Left forelimb (tissue), 1 donor: Measurements from ENCODE around the gene FRMD8.
A peak's percentile ranks its signal among the peaks of the same experiment; 100 is the strongest.
"Not testable (repeated sequence)": the region's sequence is repeated elsewhere in the genome, so short reads cannot be mapped to it uniquely, and the experiment has no call there.

Experiments used
- DNase-seq: peaks from one replicate; pipeline ENCODE4 v3.0.0-alpha.2; 2018; ENCODE audit warnings: low spot score

Gene FRMD8

DNA sequence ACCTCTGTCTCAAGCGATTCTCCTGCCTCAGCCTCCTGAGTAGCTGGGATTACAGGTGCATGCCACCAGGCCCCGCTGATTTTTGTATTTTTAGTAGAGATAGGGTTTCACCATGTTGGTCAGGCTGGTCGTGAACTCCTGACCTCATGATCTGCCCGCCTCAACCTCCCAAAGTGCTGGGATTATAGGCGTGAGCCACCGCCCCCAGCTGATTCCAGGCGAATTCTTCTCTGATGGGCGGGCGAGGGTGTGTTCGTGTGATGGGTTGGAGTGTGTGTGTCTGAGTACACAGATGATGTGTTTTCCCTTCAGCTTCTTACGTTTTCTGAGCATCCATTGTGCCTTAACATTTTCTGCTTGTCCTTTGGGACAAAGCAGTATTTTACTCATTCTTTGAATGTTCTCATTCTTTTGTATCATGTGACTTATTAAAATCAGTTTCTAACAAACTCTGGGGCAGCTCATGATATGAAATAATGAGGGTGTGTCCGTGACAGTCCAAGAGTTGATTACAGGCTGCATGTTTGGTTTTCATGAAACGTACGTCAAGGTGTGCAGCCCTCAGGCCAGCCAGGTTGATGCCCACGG is 26.7 kb downstream of the FRMD8 start:
- not testable (repeated sequence) for DNase-seq

- DNase-seq, result no peak
These were observed 28.5 kb downstream of the FRMD8 start for GRCh38 chr11:65414776-65415498.

GRCh38 chr11:65415499-65416340 is 29.3 kb downstream of the FRMD8 start:
- DNase-seq, result no peak

DNA sequence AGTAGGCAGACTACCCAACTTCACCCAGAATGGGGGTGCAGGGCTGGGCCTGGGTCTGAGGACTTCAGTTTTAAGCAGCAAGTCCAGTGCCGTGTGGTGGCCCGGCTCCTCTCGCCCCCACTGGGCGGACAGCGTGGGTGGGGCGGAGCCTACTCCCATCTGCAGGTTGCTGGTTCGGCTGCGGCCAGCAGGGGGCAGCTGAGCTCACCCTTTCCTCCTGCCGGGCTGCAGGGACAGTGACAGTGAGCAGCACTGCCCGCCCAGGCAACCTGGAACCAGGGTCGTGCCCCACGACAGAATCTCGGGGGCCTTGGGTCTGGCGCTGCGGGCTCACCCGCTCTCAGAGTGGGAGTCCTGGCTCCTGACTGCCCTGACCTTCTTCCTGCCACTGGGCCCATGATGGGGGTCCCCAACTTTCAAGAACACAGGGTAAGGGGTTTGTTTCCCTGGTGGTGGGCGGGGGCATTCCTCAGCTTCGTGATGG is 29.9 kb downstream of the FRMD8 start:
- DNase-seq, result peak; percentile 96

GRCh38 chr11:65416841-65417701 is 30.6 kb downstream of the FRMD8 start:
- DNase-seq, result no peak

GRCh38 chr11:65417702-65418430 is 31.4 kb downstream of the FRMD8 start:
- no peak for DNase-seq

DNA sequence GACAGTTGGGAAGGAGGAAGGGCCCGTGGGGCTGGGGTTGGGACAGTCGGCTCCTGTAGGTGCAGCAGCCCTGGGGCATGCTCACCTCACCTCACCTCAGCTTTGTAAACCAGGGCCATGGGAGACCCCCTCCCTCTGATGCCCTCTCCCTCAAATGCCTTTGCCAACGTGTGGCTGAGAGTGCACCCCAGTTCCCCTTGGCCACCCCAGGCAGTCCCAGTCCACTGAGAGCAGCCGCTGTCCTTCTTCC is 31.9 kb downstream of the FRMD8 start:
- no peak for DNase-seq

- DNase-seq, result peak; percentile 94
These were observed 32.4 kb downstream of the FRMD8 start for GRCh38 chr11:65418681-65419459.

GRCh38 chr11:65419460-65419771 is 33.0 kb downstream of the FRMD8 start:
- DNase-seq, result no peak

DNA sequence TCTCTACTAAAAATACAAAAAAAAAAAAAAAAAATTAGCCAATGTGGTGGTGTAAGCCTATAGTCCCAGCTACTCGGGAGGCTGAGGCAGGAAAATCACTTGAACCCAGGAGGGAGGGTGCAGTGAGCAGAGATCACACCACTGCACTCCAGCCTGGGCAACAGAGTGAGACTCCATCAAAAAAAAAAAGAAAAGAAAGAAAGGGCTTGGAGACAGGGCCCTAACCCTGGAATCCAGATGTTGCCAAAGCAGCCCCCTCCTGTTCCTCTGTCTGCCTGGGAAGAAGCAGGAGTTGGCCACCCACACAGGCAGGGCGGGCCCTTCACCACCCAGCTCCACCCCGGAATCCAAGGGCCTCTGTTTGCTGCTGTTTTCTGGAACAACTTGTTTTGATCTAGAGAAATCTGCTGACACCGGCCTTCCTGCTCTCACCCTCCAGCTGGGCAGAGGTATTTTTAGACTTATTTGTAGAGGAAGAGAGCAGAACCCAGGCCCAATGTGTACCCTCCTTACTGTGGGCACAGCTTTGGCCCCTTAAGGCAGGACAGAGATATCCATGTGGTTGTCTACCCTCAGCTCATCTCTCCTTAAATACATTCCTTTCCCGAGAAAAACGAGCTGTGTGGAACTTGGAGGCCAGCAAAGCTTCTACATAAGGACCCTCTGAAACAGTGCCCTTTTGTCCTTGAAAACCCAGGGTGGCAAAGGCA is 33.5 kb downstream of the FRMD8 start:
- peak; percentile 87 for DNase-seq

DNA sequence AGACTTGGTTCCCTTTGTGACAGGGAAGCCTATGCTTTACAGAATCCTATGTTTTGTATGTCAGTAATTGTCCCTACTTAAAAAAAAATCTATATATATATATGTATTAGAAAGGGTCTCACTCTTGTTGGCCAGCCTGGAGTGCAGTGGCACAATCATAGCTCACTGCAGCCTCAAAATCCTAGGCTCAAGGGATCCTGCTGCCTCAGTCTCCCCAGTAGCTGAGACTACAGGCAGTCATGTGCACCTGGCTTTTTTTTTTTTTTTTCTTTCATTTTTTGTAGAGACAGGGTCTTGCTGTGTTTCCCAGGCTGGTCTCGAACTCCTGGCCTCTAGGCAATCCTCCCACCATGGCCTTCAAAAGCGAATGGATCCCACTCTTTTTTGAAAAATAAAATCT is 34.1 kb downstream of the FRMD8 start:
- no peak for DNase-seq

DNA sequence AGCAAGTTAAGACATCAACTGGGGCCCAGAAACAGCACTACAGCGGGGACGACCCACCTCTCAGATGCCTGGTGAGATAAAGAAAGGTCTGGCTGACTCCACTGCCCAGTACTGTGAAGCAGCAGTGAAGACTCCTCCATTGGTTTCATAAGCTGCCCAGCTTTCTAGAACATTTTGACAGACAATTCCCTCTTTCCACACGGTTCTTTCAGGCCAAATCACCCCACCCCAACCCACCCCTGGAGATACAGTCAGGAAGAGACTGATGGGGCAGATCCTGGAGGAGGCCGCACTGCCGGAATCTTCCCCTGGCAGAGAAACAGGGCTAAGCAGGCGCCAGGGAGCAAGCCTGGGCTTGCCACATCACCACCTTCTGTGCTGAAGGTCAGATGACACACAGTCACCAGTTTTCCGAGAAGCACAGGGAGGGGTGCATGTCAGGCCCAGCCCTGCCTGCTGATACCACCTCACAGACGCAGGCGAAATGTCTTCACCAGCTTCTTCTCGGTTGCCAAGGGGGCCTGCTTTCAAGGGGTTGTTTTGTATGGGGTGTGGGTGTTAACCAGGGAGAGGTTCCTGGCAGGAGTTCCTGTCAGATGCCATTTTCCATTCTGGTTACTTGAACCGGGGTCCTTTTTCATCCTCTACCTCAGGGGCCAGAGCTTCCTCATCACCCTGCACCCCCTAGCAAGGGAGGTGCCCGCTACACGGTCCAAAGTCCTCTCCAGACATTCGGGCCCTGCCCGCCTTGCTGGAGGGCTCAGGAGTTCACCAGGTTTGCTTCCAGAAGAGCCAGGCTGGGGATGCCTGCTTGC is 34.7 kb downstream of the FRMD8 start:
- DNase-seq, result peak; percentile 84

GRCh38 chr11:65421794-65422632 is 35.6 kb downstream of the FRMD8 start:
- DNase-seq, result peak; percentile 99

DNA sequence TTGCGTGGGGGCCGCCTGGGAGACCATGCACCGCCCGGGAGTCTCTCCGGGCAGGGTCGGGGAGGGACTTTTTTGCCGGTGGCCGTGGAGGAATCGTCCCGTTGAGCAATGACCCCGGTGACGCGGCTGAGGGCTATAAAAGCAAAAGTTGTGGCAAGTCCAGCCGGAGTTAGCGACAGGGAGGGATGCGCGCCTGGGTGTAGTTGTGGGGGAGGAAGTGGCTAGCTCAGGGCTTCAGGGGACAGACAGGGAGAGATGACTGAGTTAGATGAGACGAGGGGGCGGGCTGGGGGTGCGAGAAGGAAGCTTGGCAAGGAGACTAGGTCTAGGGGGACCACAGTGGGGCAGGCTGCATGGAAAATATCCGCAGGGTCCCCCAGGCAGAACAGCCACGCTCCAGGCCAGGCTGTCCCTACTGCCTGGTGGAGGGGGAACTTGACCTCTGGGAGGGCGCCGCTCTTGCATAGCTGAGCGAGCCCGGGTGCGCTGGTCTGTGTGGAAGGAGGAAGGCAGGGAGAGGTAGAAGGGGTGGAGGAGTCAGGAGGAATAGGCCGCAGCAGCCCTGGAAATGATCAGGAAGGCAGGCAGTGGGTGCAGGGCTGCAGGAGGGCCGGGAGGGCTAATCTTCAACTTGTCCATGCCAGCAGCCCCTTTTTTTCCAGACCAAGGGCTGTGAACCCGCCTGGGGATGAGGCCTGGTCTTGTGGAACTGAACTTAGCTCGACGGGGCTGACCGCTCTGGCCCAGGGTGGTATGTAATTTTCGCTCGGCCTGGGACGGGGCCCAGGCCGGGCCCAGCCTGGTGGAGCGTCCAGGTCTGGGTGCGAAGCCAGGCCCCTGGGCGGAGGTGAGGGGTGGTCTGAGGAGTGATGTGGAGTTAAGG is 36.4 kb downstream of the FRMD8 start, which contains the start of gene NEAT1:
Gene NEAT1, plus strand, starts transcription at position 166 of the 883 bp plus-strand sequence.
- DNase-seq, result peak; percentile 94

DNA sequence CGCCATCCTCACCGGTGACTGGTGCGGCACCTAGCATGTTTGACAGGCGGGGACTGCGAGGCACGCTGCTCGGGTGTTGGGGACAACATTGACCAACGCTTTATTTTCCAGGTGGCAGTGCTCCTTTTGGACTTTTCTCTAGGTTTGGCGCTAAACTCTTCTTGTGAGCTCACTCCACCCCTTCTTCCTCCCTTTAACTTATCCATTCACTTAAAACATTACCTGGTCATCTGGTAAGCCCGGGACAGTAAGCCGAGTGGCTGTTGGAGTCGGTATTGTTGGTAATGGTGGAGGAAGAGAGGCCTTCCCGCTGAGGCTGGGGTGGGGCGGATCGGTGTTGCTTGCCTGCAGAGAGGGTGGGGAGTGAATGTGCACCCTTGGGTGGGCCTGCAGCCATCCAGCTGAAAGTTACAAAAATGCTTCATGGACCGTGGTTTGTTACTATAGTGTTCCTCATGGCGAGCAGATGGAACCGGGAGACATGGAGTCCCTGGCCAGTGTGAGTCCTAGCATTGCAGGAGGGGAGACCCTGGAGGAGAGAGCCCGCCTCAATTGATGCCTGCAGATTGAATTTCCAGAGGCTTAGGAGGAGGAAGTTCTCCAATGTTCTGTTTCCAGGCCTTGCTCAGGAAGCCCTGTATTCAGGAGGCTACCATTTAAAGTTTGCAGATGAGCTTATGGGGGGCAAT is 37.2 kb downstream of the FRMD8 start:
- DNase-seq, result no peak
